Bladder microvascular endothelial cell (primary cell): Measurements from ENCODE around the gene PLA2G1B. TPM values are rescaled to one million over a fixed set of nuclear protein-coding genes. Genes with fewer than 3 reads are reported as not detected.

Source experiments
- total RNA-seq: library from RNA; depleted of rRNA; stranded (reverse); fragments of >200 nt; gene quantifications from 2 replicates; pipeline ENCODE4 v1.2.3, GENCODE V29; 2014

PLA2G1B gene
- not detected in 2 replicates for total RNA-seq

DNA sequence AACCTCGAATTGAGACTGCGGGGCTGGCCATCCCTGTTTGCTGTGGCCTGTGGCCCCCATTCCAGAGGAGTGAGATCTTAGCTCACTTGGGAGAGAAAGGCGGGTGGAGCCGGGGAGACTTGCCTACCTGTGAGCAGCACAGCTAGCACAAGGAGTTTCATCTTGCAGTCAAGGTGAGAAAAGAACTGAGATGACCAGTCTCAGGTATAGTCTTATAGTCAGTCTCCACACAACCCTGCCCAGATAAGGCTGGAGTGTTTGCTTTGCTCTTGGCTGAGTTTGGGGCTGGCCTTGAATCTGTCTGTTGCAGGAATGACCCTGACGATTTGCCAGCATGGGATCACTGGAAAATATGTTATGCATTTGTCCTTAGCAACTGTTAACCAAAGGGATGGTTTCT lies at the start of gene PLA2G1B:
TSS of gene PLA2G1B (minus strand) at position 187 of the 400 bp plus-strand sequence. CDS start at position 161, 26 bp downstream.

DNA sequence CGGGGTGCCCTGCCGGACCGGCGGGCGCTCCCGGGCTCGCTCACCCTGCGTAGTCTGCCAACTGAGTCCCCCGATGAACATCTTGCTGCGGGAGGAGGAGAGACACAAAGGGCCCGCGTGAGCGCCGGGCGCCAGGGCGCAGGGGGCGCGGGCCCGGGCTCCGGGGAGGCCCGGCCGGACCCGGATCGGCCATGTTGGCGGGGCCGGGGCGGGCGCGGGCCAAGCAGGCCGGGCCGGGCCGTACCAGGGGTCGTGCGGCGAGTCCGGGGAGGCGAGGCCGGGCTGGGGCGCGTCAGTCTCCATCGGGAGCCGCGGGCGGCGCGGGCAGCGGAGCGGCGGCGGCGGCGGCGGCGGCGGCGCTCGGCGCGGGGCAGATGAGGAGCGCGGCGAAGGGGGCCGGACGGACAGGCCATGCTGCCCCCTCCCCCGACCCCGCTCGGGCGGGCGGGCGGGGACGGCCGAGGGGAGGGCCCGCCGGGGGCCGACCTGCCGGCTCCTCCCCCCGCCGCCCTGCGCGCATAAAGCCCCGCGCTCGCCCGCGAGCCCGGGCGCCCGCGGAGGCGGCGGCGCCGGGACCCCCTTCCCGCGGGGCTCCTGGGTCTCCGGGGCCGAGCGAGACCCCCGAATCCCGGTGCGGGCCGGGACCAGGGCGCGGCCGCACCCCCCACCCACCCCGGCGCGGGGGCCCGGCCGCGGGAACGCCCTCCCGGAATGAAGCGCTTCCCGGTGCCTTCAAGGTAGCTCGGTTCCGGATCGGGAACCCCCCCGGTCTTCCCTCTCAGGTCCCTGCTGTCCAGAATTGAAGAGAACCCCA lies 41.4 kb upstream of the PLA2G1B start, which contains the start of gene MSI1:
TSS of gene MSI1 (minus strand) at position 376 of the 814 bp plus-strand sequence. CDS start at position 303, 73 bp downstream.

DNA sequence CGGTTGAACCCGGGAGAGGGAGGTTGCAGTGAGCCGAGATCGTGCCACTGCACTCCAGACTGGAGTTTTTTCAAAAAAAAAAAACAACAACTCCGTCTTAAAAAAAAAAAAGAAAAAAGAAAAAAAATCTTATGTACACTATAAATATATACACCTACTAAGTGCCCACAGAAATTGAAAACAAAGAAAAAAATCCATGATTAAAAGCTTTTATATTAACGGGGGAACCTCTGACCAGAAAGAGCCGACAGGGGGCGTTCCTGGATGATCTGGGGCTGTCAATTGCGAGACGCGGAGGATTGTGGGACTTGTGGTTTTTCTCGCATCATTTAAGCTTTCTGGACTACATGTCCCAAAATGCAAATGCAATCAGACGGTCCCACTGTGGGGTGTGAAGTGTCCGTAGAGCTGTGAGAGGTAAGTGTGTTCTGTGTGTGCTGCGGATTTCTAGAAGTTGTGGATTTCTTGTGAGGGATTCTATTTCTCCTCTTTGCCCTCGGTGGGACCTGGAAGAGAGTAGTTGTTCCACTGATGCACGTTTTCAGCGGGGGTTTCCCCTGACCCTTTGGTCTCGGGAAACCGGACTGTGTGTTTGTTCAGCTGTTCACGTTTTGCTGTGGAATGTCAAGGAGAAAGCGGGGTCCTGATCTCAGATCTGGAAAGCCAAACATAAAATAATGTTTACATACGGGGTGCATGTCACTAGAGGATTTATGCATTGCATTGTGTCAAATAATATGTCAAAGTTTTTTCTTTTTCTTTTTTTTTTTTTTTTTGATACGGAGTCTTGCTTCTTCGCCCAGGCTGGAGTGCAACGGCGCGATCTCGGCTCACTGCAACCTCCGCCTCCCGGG lies 25.4 kb downstream of the PLA2G1B start, which contains the start of gene SIRT4:
TSS of gene SIRT4 (plus strand) at position 360 of the 854 bp plus-strand sequence. CDS start 1,241 bp downstream, outside the sequence.

DNA sequence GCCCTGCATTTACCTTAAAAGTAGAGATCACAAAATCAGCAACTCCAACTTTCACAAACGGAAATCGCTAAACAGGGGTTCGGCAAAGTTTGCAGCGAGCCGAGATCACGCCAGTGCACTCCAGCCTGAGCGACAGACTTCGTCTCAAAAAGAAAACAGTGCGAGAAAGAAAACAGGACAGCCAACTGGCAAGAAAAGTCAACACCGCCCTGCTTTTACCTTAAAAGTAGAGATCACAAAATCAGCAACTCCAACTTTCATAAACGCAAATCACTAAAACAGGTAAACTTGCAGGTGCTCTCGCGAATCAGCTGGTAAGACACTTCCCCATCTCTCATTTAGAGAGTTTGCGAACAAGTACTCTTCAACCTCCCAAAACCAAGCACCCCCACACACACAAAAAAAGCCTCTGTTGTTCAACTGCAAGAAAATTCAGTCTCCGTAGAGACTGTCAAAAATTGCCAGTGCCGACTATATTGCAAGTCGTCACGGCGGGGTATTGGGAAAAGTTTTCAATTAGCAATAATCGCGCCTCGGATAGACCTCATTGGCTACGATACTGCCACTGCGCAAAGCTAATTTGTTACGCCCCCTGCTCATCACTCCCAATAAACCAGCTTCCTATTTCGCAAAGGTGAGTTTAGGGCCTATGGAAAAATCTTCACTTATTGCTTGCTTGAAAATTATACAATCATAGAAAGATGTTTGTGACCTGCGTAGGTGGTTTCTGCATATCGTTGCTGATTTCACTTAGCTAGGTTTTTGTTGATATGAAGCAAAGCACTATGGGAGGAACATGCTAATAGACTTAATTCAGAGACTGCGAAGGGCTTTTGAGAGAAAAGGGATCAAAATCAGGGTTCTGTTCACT lies 34.7 kb downstream of the PLA2G1B start, which contains the start of gene RNU4-1:
TSS of gene RNU4-1 (minus strand) at position 577 of the 871 bp plus-strand sequence.

Other genes with a start within 250 kb of the PLA2G1B start
- 41.1 and 45.3 TPM in 2 replicates for gene RAB35, start 211.0 kb downstream of the PLA2G1B start, total RNA-seq
- 67.8 and 191 TPM in 2 replicates for gene GCN1, start 133.1 kb downstream of the PLA2G1B start, total RNA-seq
- 2,307 and 3,078 TPM in 2 replicates for gene RPLP0, start 126.7 kb downstream of the PLA2G1B start, total RNA-seq
- 34.3 and 78.6 TPM in 2 replicates for gene PXN, start 62.0 kb downstream of the PLA2G1B start, total RNA-seq
- under 0.01 TPM in 2 replicates for gene RNU4-2, start 35.9 kb downstream of the PLA2G1B start, total RNA-seq
- gene RNU4-1, start 34.5 kb downstream of the PLA2G1B start, total RNA-seq, result under 0.01 TPM in 1 of 2 replicates, not detected in the other
- 1.1 and 1.8 TPM in 2 replicates for gene SIRT4, start 25.5 kb downstream of the PLA2G1B start, total RNA-seq
- gene MSI1, start 41.4 kb upstream of the PLA2G1B start, total RNA-seq, result not detected in 2 replicates
- gene COX6A1, start 110.3 kb upstream of the PLA2G1B start, total RNA-seq, result 418 and 561 TPM in 2 replicates
- 26.1 and 31.0 TPM in 2 replicates for gene TRIAP1, start 118.6 kb upstream of the PLA2G1B start, total RNA-seq
- gene GATC, start 118.7 kb upstream of the PLA2G1B start, total RNA-seq, result 14.4 and 25.2 TPM in 2 replicates
- gene SRSF9, start 142.0 kb upstream of the PLA2G1B start, total RNA-seq, result 173 and 175 TPM in 2 replicates
- gene DYNLL1, start 168.3 kb upstream of the PLA2G1B start, total RNA-seq, result 232 and 373 TPM in 2 replicates
- gene COQ5, start 201.4 kb upstream of the PLA2G1B start, total RNA-seq, result 23.3 and 28.9 TPM in 2 replicates
- gene RNF10, start 206.6 kb upstream of the PLA2G1B start, total RNA-seq, result 110 and 248 TPM in 2 replicates